Measurements from ENCODE around the gene OLA1. TPM values are rescaled to one million over a fixed set of nuclear protein-coding genes. Genes with fewer than 3 reads are reported as not detected.

The OLA1 gene
- total RNA-seq, 1 experiment from 2014 or later: 126 TPM

GRCh38 chr2:174148833-174149232 is 99.5 kb downstream of the OLA1 start:
- ChIA-PET CTCF (no interaction called here), POLR2A (no interaction called here)
- H3K27me3 ChIP-seq (ENCODE audit: control insufficient read depth, insufficient read depth, low read length): no peaks in the 10 kb centered on the region
- H3K27ac ChIP-seq (ENCODE audit: low read length): no peak overlapping the region
- no TSS peak for BruUV-seq (replicated peaks)
- H3K9me3 ChIP-seq (ENCODE audit: control insufficient read depth, insufficient read depth, low read depth, low read length): no peaks in the 10 kb centered on the region
- no peak overlapping the region for H3K4me3 ChIP-seq (ENCODE audit: low read depth in 2 of 2, low read length in 2 of 2)
- TF ChIP-seq SIN3A (IDR thresholded peaks at IDR 0.05; ENCODE audit: borderline replicate concordance, insufficient read depth, low read depth, low read length) (no peak), TCF7L2 (IDR thresholded peaks at IDR 0.05; ENCODE audit: low read depth, low read length) (no peak), CTCF (IDR thresholded peaks at IDR 0.05) (no peak), POLR2AphosphoS5 (IDR thresholded peaks at IDR 0.05; ENCODE audit: low read depth, low read length) (no peak), REST (IDR thresholded peaks at IDR 0.05; ENCODE audit: insufficient read depth in 1 of 2, low read depth in 2 of 2, low read length in 1 of 2) (no peak)
- no peak for DNase-seq (ENCODE audit: low read depth, low spot score)
- no peaks in the 10 kb centered on the region for H3K36me3 ChIP-seq (ENCODE audit: control insufficient read depth, insufficient read depth, low read length)
- intact Hi-C loops (cut with micrococcal nuclease; ENCODE audit: unreplicated experiment) (no loop called here), in situ Hi-C loops (cut with HindIII; ENCODE audit: low pct_unique_long_range_greater_than_20kb, low sequenced_read_pairs) (no loop called here)
- no peaks in the 10 kb centered on the region for H3K4me1 ChIP-seq (ENCODE audit: control insufficient read depth, insufficient read depth, low read length)
- no peak for ATAC-seq

- DNase-seq (ENCODE audit: low read depth, low spot score) (no peak), ATAC-seq (no peak)
- in situ Hi-C loops (cut with HindIII; ENCODE audit: low pct_unique_long_range_greater_than_20kb, low sequenced_read_pairs): no loop called here
- Histone ChIP-seq H3K36me3 (ENCODE audit: control insufficient read depth, insufficient read depth, low read length) (no peaks in the 10 kb centered on the region; the same call in 1 of the 2 replicates), H3K4me1 (ENCODE audit: control insufficient read depth, insufficient read depth, low read length) (no peaks in the 10 kb centered on the region), H3K9me3 (ENCODE audit: control insufficient read depth, insufficient read depth, low read depth, low read length) (no peaks in the 10 kb centered on the region), H3K4me3 (ENCODE audit: low read depth in 2 of 2, low read length in 2 of 2) (no peak overlapping the region), H3K27ac (ENCODE audit: low read length) (no peak overlapping the region), H3K27me3 (ENCODE audit: control insufficient read depth, insufficient read depth, low read length) (no peaks in the 10 kb centered on the region)
- TF ChIP-seq SIN3A (IDR thresholded peaks at IDR 0.05; ENCODE audit: borderline replicate concordance, insufficient read depth, low read depth, low read length): no peak
- TF ChIP-seq CTCF (IDR thresholded peaks at IDR 0.05): peak; percentile 39
- CTCF ChIA-PET: no interaction called here
- BruUV-seq (replicated peaks): no TSS peak
- intact Hi-C loops (cut with micrococcal nuclease; ENCODE audit: unreplicated experiment): no loop called here
- POLR2A ChIA-PET: no interaction called here
Measured at GRCh38 chr2:174145827-174146226, 102.5 kb downstream of the OLA1 start.

GRCh38 chr2:174142290-174142689 is 106.0 kb downstream of the OLA1 start:
- ChIA-PET CTCF (no interaction called here), POLR2A (no interaction called here)

More at GRCh38 chr2:174142290-174142689, 106.0 kb downstream of the OLA1 start:
- H3K4me1 ChIP-seq (ENCODE audit: control insufficient read depth, insufficient read depth, low read length): no peaks in the 10 kb centered on the region
- in situ Hi-C loops (cut with HindIII; ENCODE audit: low pct_unique_long_range_greater_than_20kb, low sequenced_read_pairs): no loop called here
- BruUV-seq (replicated peaks): no TSS peak
- DNase-seq (ENCODE audit: low read depth, low spot score): no peak
- H3K27me3 ChIP-seq (ENCODE audit: control insufficient read depth, insufficient read depth, low read length): no peaks in the 10 kb centered on the region
- no peak overlapping the region for H3K4me3 ChIP-seq (ENCODE audit: low read depth in 2 of 2, low read length in 2 of 2)
- no peak overlapping the region for H3K27ac ChIP-seq (ENCODE audit: low read length)
- ATAC-seq: no peak
- no peaks in the 10 kb centered on the region; the same call in 1 of the 2 replicates for H3K36me3 ChIP-seq (ENCODE audit: control insufficient read depth, insufficient read depth, low read length)
- H3K9me3 ChIP-seq (ENCODE audit: control insufficient read depth, insufficient read depth, low read depth, low read length): no peaks in the 10 kb centered on the region
- TF ChIP-seq SIN3A (IDR thresholded peaks at IDR 0.05; ENCODE audit: borderline replicate concordance, insufficient read depth, low read depth, low read length) (no peak), TCF7L2 (IDR thresholded peaks at IDR 0.05; ENCODE audit: low read depth, low read length) (no peak), CTCF (IDR thresholded peaks at IDR 0.05) (no peak), POLR2AphosphoS5 (IDR thresholded peaks at IDR 0.05; ENCODE audit: low read depth, low read length) (no peak), REST (IDR thresholded peaks at IDR 0.05; ENCODE audit: insufficient read depth in 1 of 2, low read depth in 2 of 2, low read length in 1 of 2) (no peak)
- intact Hi-C loops (cut with micrococcal nuclease; ENCODE audit: unreplicated experiment): no loop called here
